NCI-H526 treated with DMSO at 0.1 percent for 48 hours (cell line): ENCODE measurements around the gene ASB8.

ENCODE experiments used
- DNase-seq: peaks from one replicate; lab custom pipeline; 2025; lab: John Stamatoyannopoulos, UW

The ASB8 gene

GRCh38 chr12:48157018-48157888 lies at the start of gene ASB8:
Gene ASB8 (minus strand): TSS chr12:48157515. CDS start chr12:48153496, 4,019 bp downstream.
- peak; percentile 95 for DNase-seq

DNA sequence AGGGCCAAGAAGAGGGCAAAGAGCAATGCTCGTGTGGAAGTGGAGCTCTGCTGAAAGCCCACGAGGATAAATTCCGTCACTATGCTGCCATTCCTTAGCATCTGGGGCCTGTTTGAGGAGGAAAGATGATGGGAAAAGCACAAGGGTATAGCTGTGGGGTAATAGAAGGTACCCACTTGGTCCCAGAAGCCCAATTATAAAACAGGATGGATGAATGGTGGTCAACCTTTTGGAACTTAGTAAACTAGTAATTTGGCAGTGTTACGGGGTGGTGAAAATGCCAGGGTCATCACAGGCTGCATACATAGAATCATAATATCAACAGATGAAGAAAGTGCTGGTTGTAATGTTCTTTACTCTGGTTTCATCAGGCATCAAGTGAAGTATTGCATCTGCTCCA lies 45.9 kb upstream of the ASB8 start, which contains the start of gene OR10AD1:
Gene OR10AD1 (minus strand): TSS at position 101 of the 400 bp plus-strand sequence. CDS start 0 bp downstream, at position 101.
- no peak for DNase-seq

DNA sequence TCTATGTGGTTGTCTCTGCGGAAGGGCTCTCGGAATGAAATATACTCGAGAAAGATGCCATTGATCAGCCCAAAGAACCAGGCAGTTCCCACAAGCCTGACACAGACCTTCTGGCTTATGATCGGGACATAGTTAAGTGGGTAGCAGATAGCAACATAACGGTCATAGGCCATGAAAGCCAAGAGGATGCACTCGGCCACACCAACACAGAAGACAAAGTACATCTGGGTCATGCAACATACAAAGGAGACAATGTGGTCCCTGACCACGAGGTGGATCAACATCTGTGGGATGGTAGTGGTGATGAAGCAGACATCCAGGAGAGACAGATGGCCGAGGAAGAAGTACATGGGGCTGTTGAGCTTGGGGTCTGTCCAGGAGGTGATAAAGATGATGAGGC lies 45.5 kb upstream of the ASB8 start:
- no peak for DNase-seq

GRCh38 chr12:48201516-48201915 lies 44.2 kb upstream of the ASB8 start:
- DNase-seq = no peak

- no peak for DNase-seq
Measured at GRCh38 chr12:48201091-48201490, 43.8 kb upstream of the ASB8 start.

GRCh38 chr12:48199774-48200221 lies 42.5 kb upstream of the ASB8 start:
- DNase-seq = no peak

- DNase-seq = no peak
Measured at GRCh38 chr12:48198985-48199384, 41.7 kb upstream of the ASB8 start.

DNA sequence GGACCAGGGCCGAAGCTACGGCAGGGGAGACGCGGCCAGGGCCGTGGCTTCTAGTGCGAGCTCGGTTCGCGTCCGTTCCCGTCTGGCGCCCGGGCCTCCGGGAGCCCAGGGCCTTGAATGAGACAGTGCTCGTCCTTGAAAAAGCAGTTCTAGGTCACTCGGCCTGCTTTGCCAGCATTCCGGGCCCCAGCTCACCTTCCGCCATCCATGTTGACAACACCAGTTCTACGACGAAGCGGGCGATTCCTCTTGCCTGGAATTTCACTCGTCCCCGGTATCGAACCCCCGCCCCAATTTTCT lies 41.3 kb upstream of the ASB8 start:
- no peak for DNase-seq

GRCh38 chr12:48197971-48198671 lies 40.8 kb upstream of the ASB8 start:
- DNase-seq = peak; percentile 43

- no peak for DNase-seq
Measured at GRCh38 chr12:48197549-48197970, 40.2 kb upstream of the ASB8 start.

DNA sequence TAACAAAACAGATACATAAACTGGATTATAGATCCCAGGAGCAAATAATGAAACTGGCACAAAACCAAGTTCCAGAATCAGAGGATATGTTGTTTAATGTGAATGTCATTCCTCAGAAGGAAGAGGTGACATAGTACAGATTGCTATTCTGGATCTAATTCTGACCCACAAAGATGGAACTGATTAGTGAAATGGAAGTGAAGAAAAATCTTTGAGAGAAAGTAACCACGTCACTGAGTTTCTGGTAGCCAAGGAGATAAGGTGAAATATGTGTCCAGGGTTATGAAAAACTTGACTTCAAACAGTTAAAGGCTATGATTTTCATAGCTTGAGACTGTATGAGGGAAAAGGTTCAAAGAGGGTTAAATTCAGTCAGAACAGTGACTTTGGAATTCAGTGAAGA lies 37.5 kb upstream of the ASB8 start:
- DNase-seq = no peak

- no peak for DNase-seq
Measured at GRCh38 chr12:48193623-48194022, 36.3 kb upstream of the ASB8 start.

- DNase-seq = no peak
Measured at GRCh38 chr12:48192861-48193260, 35.5 kb upstream of the ASB8 start.

GRCh38 chr12:48191096-48191495 lies 33.8 kb upstream of the ASB8 start:
- DNase-seq = no peak

DNA sequence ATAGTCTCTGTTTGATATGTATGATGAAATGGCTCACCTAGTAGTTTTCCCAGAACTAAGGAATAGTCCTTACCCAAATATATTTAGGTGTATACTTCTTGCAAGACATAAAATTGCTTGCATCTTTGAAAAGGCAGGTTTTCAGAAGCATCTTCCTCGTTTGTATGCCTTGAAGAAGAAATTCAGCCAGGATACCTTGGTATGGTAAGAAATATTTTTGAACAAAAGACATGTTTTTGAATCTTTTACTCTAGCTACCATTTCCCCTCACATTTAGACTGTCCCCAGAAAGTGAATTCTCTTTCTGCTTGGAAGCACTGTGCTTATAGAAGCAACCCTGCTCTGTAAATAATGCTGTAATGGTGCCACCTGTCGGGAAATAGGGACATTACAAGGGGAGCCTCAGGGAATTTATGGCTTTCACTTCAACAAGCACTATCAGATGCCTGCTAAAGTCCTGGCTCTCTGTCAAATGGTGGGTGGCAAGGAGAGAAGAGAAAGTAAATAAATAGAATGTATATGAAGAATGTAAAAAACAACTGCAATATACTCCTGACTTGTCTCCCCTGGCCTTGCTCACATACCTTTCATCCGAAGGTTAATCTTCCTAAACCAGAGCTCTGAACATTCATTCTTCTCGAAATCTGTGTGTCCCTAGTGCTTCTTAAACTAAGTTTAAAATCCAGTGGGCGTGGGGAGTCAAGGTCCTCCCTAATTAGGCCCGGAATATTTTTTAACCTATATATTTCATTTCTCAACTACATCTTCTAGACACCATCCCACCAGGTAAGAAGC lies 32.2 kb upstream of the ASB8 start:
- DNase-seq = peak; percentile 40

- DNase-seq = no peak
Measured at GRCh38 chr12:48187916-48188695, 30.8 kb upstream of the ASB8 start.

GRCh38 chr12:48185181-48185919 lies 28.0 kb upstream of the ASB8 start:
- DNase-seq = no peak

- DNase-seq = no peak
Measured at GRCh38 chr12:48184549-48184922, 27.2 kb upstream of the ASB8 start.

GRCh38 chr12:48183876-48184548 lies 26.7 kb upstream of the ASB8 start:
- no peak for DNase-seq

DNA sequence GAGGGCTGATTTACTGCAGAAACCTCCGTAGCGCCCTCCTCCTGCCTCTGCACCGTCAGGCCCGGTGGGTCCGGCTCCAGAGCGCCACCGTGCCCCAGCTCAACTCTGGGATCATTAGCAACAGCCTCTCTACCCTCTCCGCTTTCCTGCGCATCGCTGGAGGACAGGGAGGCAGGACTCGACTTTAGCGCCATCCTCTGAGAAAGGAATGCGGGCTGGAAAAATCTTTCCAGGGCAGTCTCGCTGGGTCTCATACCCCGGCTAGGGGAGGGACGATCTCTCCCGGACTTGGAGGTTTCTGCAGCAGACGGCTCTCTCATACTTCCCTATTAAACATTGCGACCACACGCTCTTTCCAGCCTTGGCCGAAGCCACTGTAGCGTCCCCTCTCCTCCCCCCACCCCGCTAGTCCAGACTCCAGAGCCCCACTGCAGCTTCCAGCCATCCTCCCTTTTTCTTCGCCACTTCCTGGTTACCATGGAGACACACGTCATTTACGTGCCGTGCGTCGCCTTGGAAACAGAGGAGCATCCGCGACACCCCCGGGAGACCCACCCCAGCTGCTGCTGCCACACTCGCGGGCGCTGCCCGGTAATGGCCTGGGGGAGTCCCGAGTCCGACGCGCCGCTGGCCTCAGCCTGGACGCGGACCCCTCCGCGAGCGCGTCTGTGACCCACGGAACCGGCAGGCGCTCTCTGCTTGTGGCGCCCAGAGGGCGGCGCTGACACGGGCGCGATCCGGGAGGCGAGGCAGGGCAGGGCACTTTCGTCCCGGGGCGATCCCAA lies 26.0 kb upstream of the ASB8 start, which contains the start of gene CCDC184:
Gene CCDC184 (plus strand): TSS at position 554 of the 785 bp plus-strand sequence. CDS start 479 bp downstream, outside the sequence.
- DNase-seq = peak; percentile 29
